NCI-H128 (cell line): ENCODE measurements around the gene SEMA6C.
A peak's percentile ranks its signal among the peaks of the same experiment; 100 is the strongest.
"Not testable (repeated sequence)": the region's sequence is repeated elsewhere in the genome, so short reads cannot be mapped to it uniquely, and the experiment has no call there.

Experiments
- DNase-seq: peaks from one replicate; lab custom pipeline; 2025; ENCODE audit not compliant: unreplicated experiment; lab: John Stamatoyannopoulos, UW

SEMA6C gene, protein sequence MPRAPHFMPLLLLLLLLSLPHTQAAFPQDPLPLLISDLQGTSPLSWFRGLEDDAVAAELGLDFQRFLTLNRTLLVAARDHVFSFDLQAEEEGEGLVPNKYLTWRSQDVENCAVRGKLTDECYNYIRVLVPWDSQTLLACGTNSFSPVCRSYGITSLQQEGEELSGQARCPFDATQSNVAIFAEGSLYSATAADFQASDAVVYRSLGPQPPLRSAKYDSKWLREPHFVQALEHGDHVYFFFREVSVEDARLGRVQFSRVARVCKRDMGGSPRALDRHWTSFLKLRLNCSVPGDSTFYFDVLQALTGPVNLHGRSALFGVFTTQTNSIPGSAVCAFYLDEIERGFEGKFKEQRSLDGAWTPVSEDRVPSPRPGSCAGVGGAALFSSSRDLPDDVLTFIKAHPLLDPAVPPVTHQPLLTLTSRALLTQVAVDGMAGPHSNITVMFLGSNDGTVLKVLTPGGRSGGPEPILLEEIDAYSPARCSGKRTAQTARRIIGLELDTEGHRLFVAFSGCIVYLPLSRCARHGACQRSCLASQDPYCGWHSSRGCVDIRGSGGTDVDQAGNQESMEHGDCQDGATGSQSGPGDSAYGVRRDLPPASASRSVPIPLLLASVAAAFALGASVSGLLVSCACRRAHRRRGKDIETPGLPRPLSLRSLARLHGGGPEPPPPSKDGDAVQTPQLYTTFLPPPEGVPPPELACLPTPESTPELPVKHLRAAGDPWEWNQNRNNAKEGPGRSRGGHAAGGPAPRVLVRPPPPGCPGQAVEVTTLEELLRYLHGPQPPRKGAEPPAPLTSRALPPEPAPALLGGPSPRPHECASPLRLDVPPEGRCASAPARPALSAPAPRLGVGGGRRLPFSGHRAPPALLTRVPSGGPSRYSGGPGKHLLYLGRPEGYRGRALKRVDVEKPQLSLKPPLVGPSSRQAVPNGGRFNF

GRCh38 chr1:151146412-151147131 is at the start of gene SEMA6C:
Gene SEMA6C, minus strand, starts transcription at chr1:151146631. Its CDS starts 4,010 bp downstream, at chr1:151142621.
- DNase-seq: peak; percentile 75

GRCh38 chr1:151194894-151195594 is 48.6 kb upstream of the SEMA6C start:
- DNase-seq: not testable (repeated sequence)

DNA sequence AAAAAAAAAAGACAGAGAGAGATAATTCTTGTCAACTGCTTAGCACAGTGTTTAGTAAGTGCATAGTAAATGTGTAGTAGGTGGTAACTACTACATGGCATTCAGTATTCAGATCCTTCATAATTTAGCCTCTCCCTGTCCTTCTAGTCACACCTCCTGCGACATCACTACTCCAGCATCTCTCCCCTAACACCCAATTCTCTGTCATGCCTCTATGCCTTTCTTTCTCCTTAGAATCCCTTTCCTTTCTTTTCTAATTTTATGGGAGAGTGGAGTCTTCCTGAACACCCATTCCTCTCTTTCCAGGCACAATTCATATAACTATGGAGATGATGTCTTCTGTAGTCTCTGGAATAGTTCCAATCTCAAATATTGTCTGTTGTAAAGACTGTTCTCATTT is 47.4 kb upstream of the SEMA6C start:
- no peak for DNase-seq

- DNase-seq: no peak
Measured at GRCh38 chr1:151193304-151193703, 46.9 kb upstream of the SEMA6C start.

DNA sequence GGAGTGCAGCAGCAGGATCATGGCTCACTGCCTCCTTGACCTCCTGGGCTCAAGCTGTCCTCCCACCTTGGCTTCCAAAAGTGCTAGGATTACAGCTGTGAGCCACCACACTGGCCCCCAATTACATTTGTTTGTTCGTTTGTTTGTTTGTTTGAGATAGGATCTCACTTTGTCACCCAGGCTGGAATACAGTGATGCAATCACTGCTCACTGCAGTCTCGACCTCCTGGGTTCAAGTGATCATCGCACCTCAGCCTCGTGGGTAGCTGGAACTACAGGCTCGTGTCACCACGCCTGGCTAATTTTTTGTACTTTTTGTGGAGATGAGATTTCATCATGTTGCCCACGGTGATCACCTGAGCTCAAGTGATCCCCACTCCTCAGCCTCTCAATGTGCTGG is 45.6 kb upstream of the SEMA6C start:
- no peak for DNase-seq

GRCh38 chr1:151189637-151190445 is 43.4 kb upstream of the SEMA6C start, which contains the start of gene VPS72:
Gene VPS72, minus strand, starts transcription at chr1:151190197. Its CDS starts 76 bp downstream, at chr1:151190121.
- DNase-seq: peak; percentile 85

DNA sequence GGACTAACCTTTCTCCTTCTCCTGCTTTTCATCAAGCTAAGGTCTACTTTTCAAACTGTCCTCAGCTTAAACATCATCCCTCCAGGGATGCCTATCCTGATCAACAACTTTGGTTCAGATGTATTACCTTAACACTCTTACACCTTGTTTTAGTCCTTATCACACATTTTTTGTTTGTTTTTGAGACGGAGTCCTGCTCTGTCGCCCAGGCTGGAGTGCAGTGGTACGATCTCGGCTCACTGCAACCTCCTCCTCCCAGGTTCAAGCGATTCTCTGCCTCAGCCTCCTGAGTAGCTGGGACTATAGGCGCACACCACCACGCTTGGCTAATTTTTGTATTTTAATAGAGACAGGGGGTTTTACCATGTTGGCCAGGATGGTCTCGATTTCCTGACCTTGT is 42.2 kb upstream of the SEMA6C start:
- not testable (repeated sequence) for DNase-seq

DNA sequence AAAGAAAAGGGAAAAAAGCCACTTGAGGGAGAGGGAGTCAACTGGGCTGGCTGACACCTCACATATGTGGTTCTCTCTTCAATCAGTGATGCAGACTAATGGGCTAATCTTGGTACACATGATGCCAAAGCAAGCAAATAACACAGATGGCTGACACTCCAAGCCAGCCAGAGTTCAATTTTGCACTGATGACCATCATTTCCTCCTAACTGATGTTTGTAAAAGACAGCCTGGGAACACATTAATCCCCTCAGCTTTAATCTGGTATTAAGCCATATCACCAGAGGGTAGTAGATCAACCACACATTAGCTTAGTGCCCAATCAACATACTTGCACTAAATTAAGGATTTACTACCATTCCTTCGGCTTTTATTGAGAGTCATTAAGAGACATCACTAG is 40.8 kb upstream of the SEMA6C start:
- no peak for DNase-seq

- DNase-seq: no peak
Measured at GRCh38 chr1:151184211-151184610, 37.8 kb upstream of the SEMA6C start.

- DNase-seq: no peak
Measured at GRCh38 chr1:151176514-151177045, 30.1 kb upstream of the SEMA6C start.

DNA sequence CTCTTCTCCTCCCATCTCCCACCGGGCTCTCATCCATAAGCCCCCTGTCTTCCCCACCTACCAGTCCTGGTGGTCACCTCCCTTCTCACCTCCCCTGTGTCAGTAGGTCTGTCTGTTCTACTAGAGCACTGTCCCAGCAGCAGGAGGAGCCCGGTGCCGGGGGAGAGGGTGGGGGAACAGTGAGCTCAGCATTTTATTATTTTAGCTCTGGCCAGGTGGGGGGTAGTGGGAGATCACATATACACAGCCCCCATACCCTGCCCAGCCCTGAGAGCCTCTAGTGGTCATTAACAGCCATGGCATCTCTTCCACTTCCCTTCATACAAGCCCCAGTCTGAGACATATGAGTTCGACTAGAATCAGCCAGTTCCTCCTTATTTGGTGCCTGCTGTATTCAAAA is 29.4 kb upstream of the SEMA6C start, which contains the start of gene TMOD4:
TSS of gene TMOD4 (minus strand) at position 119 of the 400 bp plus-strand sequence. CDS start 1,106 bp downstream, outside the sequence.
- DNase-seq: no peak

DNA sequence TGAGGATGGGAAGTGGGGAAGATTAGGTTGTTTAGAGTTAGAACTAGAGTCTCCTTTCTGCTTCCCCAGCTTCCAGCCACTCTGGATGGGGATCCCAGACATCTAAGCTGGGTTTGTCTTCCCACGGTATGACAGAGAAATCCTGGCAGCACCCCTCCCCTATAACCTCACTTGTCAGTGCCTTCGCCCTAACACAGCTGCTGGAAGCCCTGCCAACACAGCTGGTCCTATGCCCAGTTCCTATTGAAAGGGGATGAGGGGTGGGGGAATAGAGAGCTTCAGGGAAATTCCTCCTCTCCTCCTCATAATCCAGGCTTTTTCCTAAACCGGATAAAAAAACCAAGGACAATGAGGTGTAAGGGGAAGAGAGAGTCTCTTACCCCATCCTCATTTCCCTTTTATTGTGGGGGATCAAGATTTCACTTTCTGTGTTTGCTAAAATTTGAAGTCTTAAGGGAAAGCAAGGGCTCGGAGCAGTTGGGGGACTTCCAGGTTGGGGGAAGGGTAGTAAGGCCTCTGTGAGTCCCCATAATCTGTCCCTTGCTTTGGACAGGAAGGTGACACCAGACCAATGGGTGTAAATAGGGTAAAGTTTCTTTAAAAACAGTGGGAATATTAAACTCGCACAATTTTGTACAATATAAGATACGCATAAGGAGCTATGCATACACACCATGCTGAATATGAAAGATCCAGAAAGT is 28.8 kb upstream of the SEMA6C start:
- DNase-seq: no peak

DNA sequence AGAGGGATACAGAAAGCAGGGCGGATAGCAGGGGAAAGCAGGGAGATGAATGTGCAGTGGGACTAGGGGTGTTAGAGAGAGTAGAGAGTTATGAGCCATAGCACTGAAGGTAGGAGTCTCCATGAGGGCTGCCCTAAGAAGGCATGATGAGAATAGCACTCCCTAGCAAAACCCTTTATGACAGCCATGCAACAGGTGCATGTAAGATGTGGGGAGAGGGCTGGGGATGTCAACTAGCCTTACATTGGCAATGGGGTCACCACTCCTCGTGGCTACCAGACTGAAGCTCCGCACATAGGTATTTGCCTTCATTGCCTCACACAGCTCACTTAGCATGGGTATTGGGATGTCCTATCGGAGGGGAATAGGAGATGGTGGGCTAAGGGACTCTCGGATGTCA is 24.8 kb upstream of the SEMA6C start:
- DNase-seq: no peak

DNA sequence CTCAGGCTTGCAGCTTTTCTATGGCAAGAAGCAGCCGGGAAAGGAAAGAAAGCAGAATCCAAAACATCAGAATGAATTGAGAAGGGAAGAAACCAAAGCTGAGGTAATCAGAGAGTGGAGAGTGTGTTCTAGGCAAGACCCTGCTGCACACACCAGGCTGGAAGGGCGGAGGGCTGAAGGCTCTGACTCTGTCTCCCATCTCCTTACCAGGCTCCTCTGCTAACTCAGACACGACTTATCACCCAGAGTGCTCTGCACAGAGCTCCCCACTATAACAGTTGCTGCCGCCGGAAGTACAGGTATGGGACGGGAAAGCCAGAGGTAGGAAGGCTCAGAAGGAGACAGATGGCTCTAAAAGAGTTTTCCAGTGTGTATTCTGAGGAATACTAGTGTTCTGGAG is 20.7 kb upstream of the SEMA6C start:
- DNase-seq: no peak

DNA sequence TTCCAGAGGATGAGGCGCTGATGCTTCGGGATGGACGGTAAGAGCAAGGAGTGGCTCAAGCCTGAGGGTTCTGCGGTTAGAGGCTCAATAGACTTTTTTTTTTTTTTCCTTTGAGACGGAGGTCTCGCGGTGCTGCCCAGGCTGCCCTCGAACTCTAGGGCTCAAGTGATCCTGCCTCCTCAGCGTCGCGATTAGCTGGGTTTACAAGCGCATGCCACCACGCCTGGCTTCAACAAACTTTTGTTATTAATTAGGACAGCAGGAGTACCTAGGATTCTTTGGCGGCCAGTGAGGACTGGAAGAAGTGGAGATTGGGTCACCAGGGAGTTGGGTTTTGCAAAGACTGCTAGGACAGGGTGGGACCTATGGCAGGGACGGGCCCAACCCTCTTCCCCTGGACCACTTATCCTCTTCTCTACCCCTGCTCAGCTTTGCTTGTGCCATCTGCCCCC is 20.1 kb upstream of the SEMA6C start:
- no peak for DNase-seq

- DNase-seq: peak; percentile 99
Measured at GRCh38 chr1:151165738-151166504, 19.5 kb upstream of the SEMA6C start, which contains the start of the genes LYSMD1 and SCNM1. Gene LYSMD1, minus strand, starts transcription at chr1:151165902. Its CDS starts 644 bp downstream, at chr1:151165258. Gene SCNM1, plus strand, starts transcription at chr1:151166144. Its CDS starts 9 bp downstream, at chr1:151166153.

DNA sequence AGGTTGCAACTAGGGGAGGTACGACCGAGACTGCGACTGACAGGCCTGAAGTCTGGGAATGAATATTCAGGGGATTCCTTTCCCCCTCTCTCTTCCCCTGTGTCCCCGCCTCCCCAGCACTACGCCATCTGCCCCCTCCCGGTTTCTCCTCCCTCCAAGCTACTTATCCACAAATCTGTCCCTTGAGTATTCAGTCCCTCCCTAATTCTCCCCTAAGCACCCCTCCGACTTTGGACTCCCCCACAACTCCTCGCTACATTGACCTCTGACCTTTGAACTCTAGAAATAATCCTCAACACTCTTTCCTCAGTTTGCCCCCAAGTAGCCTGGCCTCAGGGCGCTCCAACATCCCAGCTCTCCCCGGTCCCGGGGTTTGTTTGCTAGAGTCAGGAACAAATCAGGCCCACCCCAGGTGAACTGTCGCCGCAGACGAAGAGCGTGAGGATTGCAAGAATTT is 18.9 kb upstream of the SEMA6C start:
- DNase-seq: peak; percentile 48
